Left ventricle myocardium inferior (tissue), 1 donor: Measurements from ENCODE around the gene PNPO. TPM values are rescaled to one million over a fixed set of nuclear protein-coding genes. Genes with fewer than 3 reads are reported as not detected.

Source experiments
- DNase-seq: peaks from one replicate; pipeline ENCODE4 v3.0.0-alpha.2; 2020
- H3K27ac ChIP-seq: fragments of 200-600 bp; replicated peaks from 2 replicates; pipeline ENCODE4 v1.8.0; 2021
- H3K27me3 ChIP-seq: fragments of 200-600 bp; 2 replicates; pipeline ENCODE4 v1.8.0; 2021; ENCODE audit warnings: low read depth
- H3K36me3 ChIP-seq: fragments of 200-600 bp; 2 replicates; pipeline ENCODE4 v1.8.0; 2021
- H3K4me1 ChIP-seq: fragments of 200-600 bp; 2 replicates; pipeline ENCODE4 v1.8.0; 2021
- H3K4me3 ChIP-seq: fragments of 200-600 bp; 2 replicates; pipeline ENCODE4 v1.8.0; 2021; ENCODE audit warnings: mild to moderate bottlenecking, moderate library complexity
- H3K9me3 ChIP-seq: fragments of 200-600 bp; replicated peaks from 2 replicates; pipeline ENCODE4 v1.8.0; 2021
- CTCF ChIP-seq: fragments of 200-600 bp; IDR thresholded peaks from 2 replicates; pipeline ENCODE4 v1.8.0; 2021; ENCODE audit warnings: antibody characterized with exemption, mild to moderate bottlenecking, borderline replicate concordance
- intact Hi-C: fragments of 100-400 bp; cut with micrococcal nuclease; formaldehyde crosslinking; loops from one replicate; pipeline ENCODE4 v1.11.0; 2022
- total RNA-seq: library from RNA; stranded (reverse); fragmentation: NEBNext Ultra II Directional; extraction: Animal tissue kit (Norgen Biotek cat#: 25700); gene quantifications from one replicate; pipeline ENCODE4 v1.2.1, GENCODE V29; 2021
- donor health status: DM: no; HTN: yes; CAD: no; lungs with severe emphysema.

PNPO gene
- total RNA-seq, 1 donor from 2014 or later, result 25.3 TPM

GRCh38 chr17:47946929-47947397 is 5.6 kb downstream of the PNPO start:
- Histone ChIP-seq H3K36me3 (peaks cover 36% of the 10 kb centered on the region), H3K27ac (peak overlapping the region; percentile 62), H3K4me3 (no peak overlapping the region), H3K9me3 (no peaks in the 10 kb centered on the region), H3K4me1 (peaks cover 64% of the 10 kb centered on the region), H3K27me3 (no peaks in the 10 kb centered on the region)
- peak; percentile 66 for DNase-seq
- intact Hi-C loops, result no loop called here
- TF ChIP-seq CTCF, result peak; percentile 84

- H3K4me1 ChIP-seq, result peaks cover 48% of the 10 kb centered on the region
- DNase-seq, result no peak
- peaks cover 30% of the 10 kb centered on the region for H3K36me3 ChIP-seq
- intact Hi-C loops, result no loop called here
- no peaks in the 10 kb centered on the region for H3K27me3 ChIP-seq
- TF ChIP-seq CTCF, result no peak
- H3K9me3 ChIP-seq, result no peaks in the 10 kb centered on the region
- peak overlapping the region; percentile 59 for H3K4me3 ChIP-seq
- H3K27ac ChIP-seq, result peak overlapping the region; percentile 79
Measured at GRCh38 chr17:47948706-47949196, 7.4 kb downstream of the PNPO start.

- H3K9me3 ChIP-seq, result no peaks in the 10 kb centered on the region
- H3K27ac ChIP-seq, result peak overlapping the region; percentile 79
- H3K4me1 ChIP-seq, result peaks cover 47% of the 10 kb centered on the region
- no peaks in the 10 kb centered on the region for H3K27me3 ChIP-seq
- H3K4me3 ChIP-seq, result peak overlapping the region; percentile 59
- H3K36me3 ChIP-seq, result peaks cover 29% of the 10 kb centered on the region
- peak; percentile 90 for DNase-seq
- intact Hi-C loops, result no loop called here
- peak; percentile 95 for TF ChIP-seq CTCF
Measured at GRCh38 chr17:47949197-47949759, 7.9 kb downstream of the PNPO start.

DNA sequence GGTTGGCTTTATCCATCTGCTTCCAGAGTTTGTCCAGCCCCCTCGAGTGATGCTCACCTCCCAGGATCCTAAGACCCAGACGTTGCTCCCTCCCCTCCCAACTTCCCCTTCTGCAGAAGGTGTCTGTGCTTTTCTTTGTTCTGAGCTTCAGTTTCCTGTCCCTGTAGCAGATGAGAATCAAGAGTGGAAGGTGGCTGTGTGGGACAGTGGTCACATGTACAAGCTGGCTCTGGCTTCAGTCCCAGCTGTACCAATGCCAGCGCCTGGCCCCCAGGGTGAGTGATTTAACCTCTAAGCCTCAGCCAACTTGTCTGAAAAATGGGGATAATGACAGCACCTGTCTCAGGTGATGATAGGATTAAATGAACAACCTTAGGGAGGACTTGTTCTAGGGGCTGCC is 8.6 kb downstream of the PNPO start:
- Histone ChIP-seq H3K4me3 (peak overlapping the region; percentile 59), H3K4me1 (peaks cover 40% of the 10 kb centered on the region), H3K27me3 (no peaks in the 10 kb centered on the region), H3K9me3 (no peaks in the 10 kb centered on the region), H3K27ac (peak overlapping the region; percentile 79), H3K36me3 (peaks cover 22% of the 10 kb centered on the region)
- no peak for TF ChIP-seq CTCF
- intact Hi-C loops, result loop anchor here (10.0 kb wide), 1 partner anchor 65 kb away; no protein-coding TSS in a partner anchor
- no peak for DNase-seq

GRCh38 chr17:47950448-47950847 is 9.1 kb downstream of the PNPO start:
- H3K9me3 ChIP-seq, result no peaks in the 10 kb centered on the region
- TF ChIP-seq CTCF, result no peak
- DNase-seq, result no peak
- intact Hi-C loops, result loop anchor here (10.0 kb wide), 1 partner anchor 66 kb away; no protein-coding TSS in a partner anchor
- no peak overlapping the region for H3K27ac ChIP-seq
- no peaks in the 10 kb centered on the region for H3K27me3 ChIP-seq
- peaks cover 18% of the 10 kb centered on the region for H3K36me3 ChIP-seq
- peaks cover 35% of the 10 kb centered on the region for H3K4me1 ChIP-seq
- no peak overlapping the region for H3K4me3 ChIP-seq
